A549 (cell line): ENCODE measurements around the gene ADPRHL1. TPM values are rescaled to one million over a fixed set of nuclear protein-coding genes. Genes with fewer than 3 reads are reported as not detected.
A peak's percentile ranks its signal among the peaks of the same experiment; 100 is the strongest.

Source experiments
- ATAC-seq, 2 experiments: fragments of 200-7000 bp in 1 of 2; fragments of >200 bp in 1 of 2; cut with Nextera tagmentation in 1 of 2; cut with Tn5 transposase in 1 of 2; 3 replicates each; pipeline versions ENCODE4 v1.8.0 to v1.9.1; 2018 to 2020; ENCODE audit warnings: mild to moderate bottlenecking in 1 of 2, moderate library complexity in 1 of 2
- CTCF ChIA-PET: fragments of 300-600 bp; sonication (Branson Sonifier 250); formaldehyde crosslinking; extraction: SDS; loops from one replicate; lab custom pipeline; 2021; ENCODE audit warnings: antibody characterized with exemption, inconsistent platforms; lab: Yijun Ruan, JAX
- POLR2A ChIA-PET: fragments of 350-600 bp; formaldehyde crosslinking; extraction: SDS; loops from one replicate; lab custom pipeline; 2021; ENCODE audit warnings: antibody characterized with exemption, inconsistent platforms; lab: Yijun Ruan, JAX
- DNase-seq, 2 experiments: peaks; one replicate each; pipeline versions ENCODE4 v3.0.0 to v3.0.0-alpha.2; 2011 to 2016; ENCODE audit warnings: low read depth in 1 of 2, low spot score in 1 of 2
- FAIRE-seq: peaks from 2 replicates; lab custom pipeline; 2011; peaks lifted over from hg19 to GRCh38; lab: Jason Lieb, UNC
- H3K27ac ChIP-seq, 2 experiments: fragments of >200 bp; sonication (Bioruptor Twin); formaldehyde crosslinking; 3 replicates each; pipeline ENCODE4 v1.5.1; 2016 to 2017
- H3K4me1 ChIP-seq: fragments of >200 bp; sonication (Bioruptor Twin); formaldehyde crosslinking; 3 replicates; pipeline ENCODE4 v1.6.1; 2016
- H3K4me2 ChIP-seq: fragments of >200 bp; sonication (Bioruptor Twin); formaldehyde crosslinking; 3 replicates; pipeline ENCODE4 v1.6.1; 2016
- H3K4me3 ChIP-seq: fragments of >200 bp; sonication (Bioruptor Twin); formaldehyde crosslinking; 3 replicates; pipeline ENCODE4 v1.5.1; 2016
- H3K9me3 ChIP-seq: fragments of >200 bp; sonication (Bioruptor Twin); formaldehyde crosslinking; 3 replicates; pipeline ENCODE4 v1.6.1; 2016
- EP300 ChIP-seq, 2 experiments: fragments of >200 bp; sonication (Bioruptor Twin); formaldehyde crosslinking; IDR thresholded peaks; 2 replicates in 1 of 2; 3 replicates in 1 of 2; pipeline ENCODE4 v1.6.1; 2016 to 2017
- ESRRA ChIP-seq: fragments of 150-350 bp; IDR thresholded peaks from 2 replicates; pipeline ENCODE4 v1.6.1; 2014; ENCODE audit warnings: mild to moderate bottlenecking, low read length, borderline replicate concordance
- FOXS1 ChIP-seq: fragments of 250-450 bp; sonication (Bioruptor Pico); IDR thresholded peaks from 2 replicates; pipeline ENCODE4 v1.5.0; 2020; ENCODE audit warnings: mild to moderate bottlenecking, moderate library complexity
- HOXA7 ChIP-seq: fragments of 250-450 bp; sonication (Bioruptor Pico); IDR thresholded peaks from 2 replicates; pipeline ENCODE4 v1.5.0; 2020; ENCODE audit warnings: mild to moderate bottlenecking, moderate library complexity
- JUN ChIP-seq, 2 experiments: fragments of >200 bp; sonication (Bioruptor Twin); formaldehyde crosslinking; IDR thresholded peaks; 2 replicates in 1 of 2; 3 replicates in 1 of 2; pipeline ENCODE4 v1.6.1; 2016 to 2017
- KDM1A ChIP-seq: fragments of 200-600 bp; sonication (generic); IDR thresholded peaks from 2 replicates; pipeline ENCODE4 v1.6.1; 2016; ENCODE audit warnings: low read depth, mild to moderate bottlenecking
- MYC ChIP-seq: IDR thresholded peaks from 2 replicates; pipeline ENCODE4 v1.6.1; 2012; ENCODE audit warnings: mild to moderate bottlenecking, inconsistent platforms, low read length, improper control_type of control experiment, borderline replicate concordance
- NFE2L2 ChIP-seq: fragments of 150-350 bp; conservative IDR thresholded peaks from 2 replicates; pipeline ENCODE4 v1.6.1; 2014; ENCODE audit warnings: low read length
- PHF8 ChIP-seq: fragments of 200-600 bp; sonication (generic); IDR thresholded peaks from 2 replicates; pipeline ENCODE4 v1.6.1; 2016; ENCODE audit warnings: low read depth, mild to moderate bottlenecking, antibody characterized with exemption, moderate library complexity, borderline replicate concordance
- POLR2AphosphoS2 ChIP-seq: conservative IDR thresholded peaks from 2 replicates; pipeline ENCODE4 v1.6.1; 2012; ENCODE audit warnings: low read length, improper control_type of control experiment, inconsistent platforms
- RAD21 ChIP-seq, 2 experiments: fragments of >200 bp in 1 of 2; sonication (Bioruptor Twin) in 1 of 2; formaldehyde crosslinking in 1 of 2; IDR thresholded peaks in 1 of 2; conservative IDR thresholded peaks in 1 of 2; 2 replicates in 1 of 2; 3 replicates in 1 of 2; pipeline ENCODE4 v1.6.1; 2012 to 2018; ENCODE audit warnings: inconsistent platforms in 1 of 2
- RARB ChIP-seq: fragments of 250-450 bp; sonication (Bioruptor Pico); IDR thresholded peaks from 2 replicates; pipeline ENCODE4 v1.8.0; 2021; ENCODE audit warnings: mild to moderate bottlenecking, moderate library complexity
- RCOR1 ChIP-seq: fragments of 150-350 bp; IDR thresholded peaks from 2 replicates; pipeline ENCODE4 v1.6.1; 2014; ENCODE audit warnings: antibody characterized with exemption, low read length, low read depth
- ZNF302 ChIP-seq: fragments of 250-450 bp; sonication (Bioruptor Pico); IDR thresholded peaks from 2 replicates; pipeline ENCODE4 v1.9.0; 2021; ENCODE audit warnings: inconsistent platforms, mild to moderate bottlenecking, moderate library complexity
- ZSCAN20 ChIP-seq: fragments of 250-450 bp; sonication (Bioruptor Pico); IDR thresholded peaks from 2 replicates; pipeline ENCODE4 v1.8.0; 2022; ENCODE audit warnings: mild to moderate bottlenecking, moderate library complexity
- WGBS: methylation state at CpG from one replicate; pipeline ENCODE4 v1.1.6; 2017; ENCODE audit errors: missing lambda C conversion rate; 5-methylcytosine and 5-hydroxymethylcytosine counted together
- polyA plus RNA-seq, 4 experiments: library from polyadenylated mRNA; depleted of rRNA in 3 of 4; stranded (reverse); fragments of >200 nt; fragmentation: RNase III in 1 of 4; extraction: RNeasy Plus Mini Kit Qiagen cat#74134 plus additional on column Dnase treatment in 1 of 4; gene quantifications; 2 replicates in 3 of 4; 3 replicates in 1 of 4; pipeline ENCODE4 v1.2.3, GENCODE V29; 2011 to 2017
- TF ChIP-seq, protein P1 (sequence below): fragments of 250-450 bp; sonication (Bioruptor Pico); IDR thresholded peaks from 2 replicates; pipeline ENCODE4 v1.5.0; 2020; ENCODE audit warnings: low read depth, mild to moderate bottlenecking, moderate library complexity
- TF ChIP-seq, protein P2 (sequence below): IDR thresholded peaks from 2 replicates; pipeline ENCODE4 v1.6.1; 2012
- TF ChIP-seq, protein P3 (sequence below): IDR thresholded peaks from 2 replicates; pipeline ENCODE4 v1.6.1; 2012
- TF ChIP-seq, protein P4 (sequence below): fragments of 200-600 bp; sonication (generic); IDR thresholded peaks from 2 replicates; pipeline ENCODE4 v1.6.1; 2016; ENCODE audit warnings: antibody characterized with exemption, mild to moderate bottlenecking, moderate library complexity

ADPRHL1 gene
- polyA plus RNA-seq, 2 of the 4 experiments (the other 2 are of a cell fraction) = 11.0 to 11.4 TPM

DNA sequence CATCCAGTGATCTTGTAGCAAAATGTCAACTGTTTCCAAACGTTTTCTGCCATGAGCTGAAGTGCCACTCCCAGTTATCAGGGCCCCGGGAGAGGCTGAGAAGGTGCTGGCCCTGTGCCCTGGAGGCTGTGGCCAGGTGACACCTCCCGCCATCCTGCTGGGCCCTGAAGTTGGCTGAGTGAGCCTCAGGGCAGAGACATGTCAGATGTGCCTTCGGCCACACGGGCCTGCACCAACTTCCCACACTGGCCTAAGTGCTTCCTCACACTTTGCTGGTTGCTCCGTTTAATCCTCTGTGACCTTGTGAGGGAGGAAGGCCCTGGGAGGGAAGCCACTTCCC lies 4.8 kb downstream of the ADPRHL1 start (continued):
- no peak for TF ChIP-seq FOXS1 (CRISPR knock-in tag)
- TF ChIP-seq ZNF302 (CRISPR knock-in tag) = no peak
- TF ChIP-seq JUN (IDR thresholded peaks at IDR 0.05) = no peak
- TF ChIP-seq, protein P1, sequence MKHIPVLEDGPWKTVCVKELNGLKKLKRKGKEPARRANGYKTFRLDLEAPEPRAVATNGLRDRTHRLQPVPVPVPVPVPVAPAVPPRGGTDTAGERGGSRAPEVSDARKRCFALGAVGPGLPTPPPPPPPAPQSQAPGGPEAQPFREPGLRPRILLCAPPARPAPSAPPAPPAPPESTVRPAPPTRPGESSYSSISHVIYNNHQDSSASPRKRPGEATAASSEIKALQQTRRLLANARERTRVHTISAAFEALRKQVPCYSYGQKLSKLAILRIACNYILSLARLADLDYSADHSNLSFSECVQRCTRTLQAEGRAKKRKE (CRISPR knock-in tag) = no peak
- TF ChIP-seq, protein P2, sequence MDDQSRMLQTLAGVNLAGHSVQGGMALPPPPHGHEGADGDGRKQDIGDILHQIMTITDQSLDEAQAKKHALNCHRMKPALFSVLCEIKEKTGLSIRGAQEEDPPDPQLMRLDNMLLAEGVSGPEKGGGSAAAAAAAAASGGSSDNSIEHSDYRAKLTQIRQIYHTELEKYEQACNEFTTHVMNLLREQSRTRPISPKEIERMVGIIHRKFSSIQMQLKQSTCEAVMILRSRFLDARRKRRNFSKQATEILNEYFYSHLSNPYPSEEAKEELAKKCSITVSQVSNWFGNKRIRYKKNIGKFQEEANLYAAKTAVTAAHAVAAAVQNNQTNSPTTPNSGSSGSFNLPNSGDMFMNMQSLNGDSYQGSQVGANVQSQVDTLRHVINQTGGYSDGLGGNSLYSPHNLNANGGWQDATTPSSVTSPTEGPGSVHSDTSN = no peak
- TF ChIP-seq, all 56 proteins: peak for 0

DNA sequence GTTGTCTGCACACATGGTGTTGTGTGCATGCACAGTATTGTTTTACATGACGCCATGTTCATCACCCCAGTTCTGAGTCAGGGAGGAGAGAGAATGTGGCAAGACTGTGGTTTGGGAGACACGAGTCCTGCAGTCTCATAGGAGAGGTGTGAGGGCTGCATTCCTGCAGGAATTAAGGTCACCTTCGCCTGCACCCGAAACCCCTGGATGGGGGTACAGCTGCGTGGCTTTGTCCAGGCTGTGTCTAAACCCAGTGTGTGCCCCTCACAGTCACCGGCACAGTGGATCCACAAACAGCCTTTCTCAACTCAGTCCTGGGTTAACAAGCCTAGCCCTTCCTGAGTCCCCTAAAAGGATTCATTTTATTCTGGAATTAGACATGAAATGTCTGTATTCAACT lies 5.7 kb downstream of the ADPRHL1 start:
- no peak for FAIRE-seq
- no peak for TF ChIP-seq RAD21 (conservative IDR thresholded peaks at IDR 0.05 in 1 of 2, IDR thresholded peaks at IDR 0.05 in 1 of 2)
- TF ChIP-seq, protein P3, sequence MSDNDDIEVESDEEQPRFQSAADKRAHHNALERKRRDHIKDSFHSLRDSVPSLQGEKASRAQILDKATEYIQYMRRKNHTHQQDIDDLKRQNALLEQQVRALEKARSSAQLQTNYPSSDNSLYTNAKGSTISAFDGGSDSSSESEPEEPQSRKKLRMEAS = no peak
- no peak for TF ChIP-seq EP300 (IDR thresholded peaks at IDR 0.05)
- no peak for TF ChIP-seq ZSCAN20 (CRISPR knock-in tag)
- TF ChIP-seq NFE2L2 = no peak
- TF ChIP-seq POLR2AphosphoS2 = no peak
- no peak for TF ChIP-seq RARB (CRISPR knock-in tag)
- TF ChIP-seq, protein P4, sequence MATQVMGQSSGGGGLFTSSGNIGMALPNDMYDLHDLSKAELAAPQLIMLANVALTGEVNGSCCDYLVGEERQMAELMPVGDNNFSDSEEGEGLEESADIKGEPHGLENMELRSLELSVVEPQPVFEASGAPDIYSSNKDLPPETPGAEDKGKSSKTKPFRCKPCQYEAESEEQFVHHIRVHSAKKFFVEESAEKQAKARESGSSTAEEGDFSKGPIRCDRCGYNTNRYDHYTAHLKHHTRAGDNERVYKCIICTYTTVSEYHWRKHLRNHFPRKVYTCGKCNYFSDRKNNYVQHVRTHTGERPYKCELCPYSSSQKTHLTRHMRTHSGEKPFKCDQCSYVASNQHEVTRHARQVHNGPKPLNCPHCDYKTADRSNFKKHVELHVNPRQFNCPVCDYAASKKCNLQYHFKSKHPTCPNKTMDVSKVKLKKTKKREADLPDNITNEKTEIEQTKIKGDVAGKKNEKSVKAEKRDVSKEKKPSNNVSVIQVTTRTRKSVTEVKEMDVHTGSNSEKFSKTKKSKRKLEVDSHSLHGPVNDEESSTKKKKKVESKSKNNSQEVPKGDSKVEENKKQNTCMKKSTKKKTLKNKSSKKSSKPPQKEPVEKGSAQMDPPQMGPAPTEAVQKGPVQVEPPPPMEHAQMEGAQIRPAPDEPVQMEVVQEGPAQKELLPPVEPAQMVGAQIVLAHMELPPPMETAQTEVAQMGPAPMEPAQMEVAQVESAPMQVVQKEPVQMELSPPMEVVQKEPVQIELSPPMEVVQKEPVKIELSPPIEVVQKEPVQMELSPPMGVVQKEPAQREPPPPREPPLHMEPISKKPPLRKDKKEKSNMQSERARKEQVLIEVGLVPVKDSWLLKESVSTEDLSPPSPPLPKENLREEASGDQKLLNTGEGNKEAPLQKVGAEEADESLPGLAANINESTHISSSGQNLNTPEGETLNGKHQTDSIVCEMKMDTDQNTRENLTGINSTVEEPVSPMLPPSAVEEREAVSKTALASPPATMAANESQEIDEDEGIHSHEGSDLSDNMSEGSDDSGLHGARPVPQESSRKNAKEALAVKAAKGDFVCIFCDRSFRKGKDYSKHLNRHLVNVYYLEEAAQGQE = no peak
- TF ChIP-seq, protein P2 = no peak
- TF ChIP-seq KDM1A = no peak
- TF ChIP-seq RCOR1 = no peak
- no peak for TF ChIP-seq ESRRA
- TF ChIP-seq HOXA7 (CRISPR knock-in tag) = no peak
- no peak for TF ChIP-seq MYC
- TF ChIP-seq PHF8 = no peak
- no peak for DNase-seq
- POLR2A ChIA-PET = no interaction called here
- no peaks in the 10 kb centered on the region for H3K9me3 ChIP-seq
- peaks cover 10% of the 10 kb centered on the region; the same call in 2 of the 3 replicates for H3K4me1 ChIP-seq
- H3K4me2 ChIP-seq = peak overlapping the region; percentile 89
- CTCF ChIA-PET = no interaction called here
- H3K27ac ChIP-seq = no peak overlapping the region
- ATAC-seq = no peak
- no peak overlapping the region; the same call in 2 of the 3 replicates for H3K4me3 ChIP-seq
- 94% methylated on average over 6 of the region's 6 CpGs for WGBS
